Measurements from ENCODE around the gene BCL10. TPM values are rescaled to one million over a fixed set of nuclear protein-coding genes. Genes with fewer than 3 reads are reported as not detected.

The BCL10 gene
- total RNA-seq, 2 experiments from 2014 or later: 50.0 to 52.0 TPM

DNA sequence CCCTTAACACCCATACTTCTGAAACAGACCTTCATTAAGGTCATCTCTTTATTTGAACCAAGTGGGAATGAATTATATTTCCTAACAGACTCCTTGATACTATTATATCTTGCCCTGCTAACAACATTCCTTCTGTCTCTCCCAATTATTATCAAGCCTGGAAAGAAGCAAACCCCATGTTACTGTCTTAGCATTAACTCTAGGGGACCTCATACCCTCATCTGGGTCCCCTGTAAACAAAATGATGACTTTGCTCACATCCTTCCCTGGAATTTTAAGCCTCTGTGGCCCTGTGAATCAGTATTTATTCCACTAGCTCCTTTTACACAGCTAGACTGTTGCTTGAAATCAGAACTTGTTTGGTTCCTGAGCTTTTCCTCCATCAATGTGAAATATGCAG lies 38.3 kb upstream of the BCL10 start:
- TF ChIP-seq, protein P1, sequence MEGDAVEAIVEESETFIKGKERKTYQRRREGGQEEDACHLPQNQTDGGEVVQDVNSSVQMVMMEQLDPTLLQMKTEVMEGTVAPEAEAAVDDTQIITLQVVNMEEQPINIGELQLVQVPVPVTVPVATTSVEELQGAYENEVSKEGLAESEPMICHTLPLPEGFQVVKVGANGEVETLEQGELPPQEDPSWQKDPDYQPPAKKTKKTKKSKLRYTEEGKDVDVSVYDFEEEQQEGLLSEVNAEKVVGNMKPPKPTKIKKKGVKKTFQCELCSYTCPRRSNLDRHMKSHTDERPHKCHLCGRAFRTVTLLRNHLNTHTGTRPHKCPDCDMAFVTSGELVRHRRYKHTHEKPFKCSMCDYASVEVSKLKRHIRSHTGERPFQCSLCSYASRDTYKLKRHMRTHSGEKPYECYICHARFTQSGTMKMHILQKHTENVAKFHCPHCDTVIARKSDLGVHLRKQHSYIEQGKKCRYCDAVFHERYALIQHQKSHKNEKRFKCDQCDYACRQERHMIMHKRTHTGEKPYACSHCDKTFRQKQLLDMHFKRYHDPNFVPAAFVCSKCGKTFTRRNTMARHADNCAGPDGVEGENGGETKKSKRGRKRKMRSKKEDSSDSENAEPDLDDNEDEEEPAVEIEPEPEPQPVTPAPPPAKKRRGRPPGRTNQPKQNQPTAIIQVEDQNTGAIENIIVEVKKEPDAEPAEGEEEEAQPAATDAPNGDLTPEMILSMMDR (IDR thresholded peaks at IDR 0.05): no peak

DNA sequence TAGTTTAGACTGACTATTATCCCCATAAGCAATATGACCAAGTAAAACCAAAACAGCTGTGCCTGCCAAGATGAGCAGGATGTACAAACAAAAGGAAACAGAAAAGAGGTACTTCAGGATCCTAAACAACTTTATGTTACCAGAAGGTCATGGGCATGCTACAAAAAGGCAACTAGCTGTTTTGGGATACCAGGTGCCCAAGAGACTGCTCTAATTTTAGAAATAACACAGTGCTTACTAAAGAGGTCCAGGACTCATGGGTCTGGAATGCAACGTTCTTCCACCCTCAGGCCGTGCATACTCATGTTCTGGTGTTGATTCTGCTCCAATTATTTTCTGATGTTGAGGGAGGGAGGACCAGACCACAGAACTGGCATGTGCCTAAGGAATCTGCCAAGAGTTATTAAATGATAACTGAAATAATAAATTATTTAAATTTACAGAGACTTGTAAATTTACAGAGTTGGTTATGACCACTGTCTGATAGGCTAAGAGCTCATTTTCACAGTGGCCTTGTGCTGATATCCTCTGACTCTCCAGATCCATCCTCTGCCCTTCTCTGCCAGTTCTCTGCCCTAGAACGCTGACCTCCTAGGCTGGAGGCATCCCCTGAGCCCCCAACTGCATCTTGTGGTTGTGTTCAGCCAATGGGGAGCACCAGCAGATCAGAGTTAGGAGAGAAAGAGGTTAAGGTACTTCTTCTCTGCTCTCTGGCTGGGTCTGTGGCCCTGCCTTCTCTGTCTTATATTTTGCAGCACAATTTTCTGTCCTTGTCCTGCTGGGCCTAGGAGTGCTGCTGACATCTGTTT lies 37.7 kb upstream of the BCL10 start:
- Histone ChIP-seq H3K4me3 (ENCODE audit: low read length) (no peak overlapping the region), H3K4me1 (ENCODE audit: insufficient read depth, low read length) (no peaks in the 10 kb centered on the region), H3K36me3 (ENCODE audit: insufficient read depth, low read length) (no peaks in the 10 kb centered on the region), H3K9me3 (ENCODE audit: control insufficient read depth in 1 of 2, insufficient read depth in 1 of 2, low read length in 2 of 2) (no peaks in the 10 kb centered on the region), H3K27me3 (ENCODE audit: control insufficient read depth in 1 of 2, insufficient read depth in 2 of 2, low read length in 2 of 2) (peaks cover 2 to 5% of the 10 kb centered on the region in 2 experiments), H3K27ac (ENCODE audit: low read depth in 1 of 2, low read length in 2 of 2) (no peak overlapping the region)
- ChIA-PET CTCF (no interaction called here), POLR2A (no interaction called here)
- Mint-ChIP-seq H3K9me3 (no peaks in the 10 kb centered on the region), H3K36me3 (ENCODE audit: low read depth) (no peaks in the 10 kb centered on the region), H3K27ac (no peak overlapping the region), H3K27me3 (peaks cover 67% of the 10 kb centered on the region), H3K4me1 (ENCODE audit: low read depth) (no peaks in the 10 kb centered on the region), H3K4me3 (no peak overlapping the region)
- intact Hi-C loops (cut with DNase I, micrococcal nuclease): no loop called here
- ATAC-seq (ENCODE audit: poor library complexity): no peak
- no peak for DNase-seq
- TF ChIP-seq, protein P1 (IDR thresholded peaks at IDR 0.05): no peak

More for the DNA sequence above, 38.3 kb upstream of the BCL10 start:
- no peak overlapping the region for H3K4me3 ChIP-seq (ENCODE audit: low read length)
- no peaks in the 10 kb centered on the region for H3K4me1 ChIP-seq (ENCODE audit: insufficient read depth, low read length)
- Mint-ChIP-seq H3K4me1 (ENCODE audit: low read depth) (no peaks in the 10 kb centered on the region), H3K27me3 (peaks cover 67% of the 10 kb centered on the region), H3K4me3 (no peak overlapping the region), H3K36me3 (ENCODE audit: low read depth) (no peaks in the 10 kb centered on the region), H3K27ac (no peak overlapping the region), H3K9me3 (no peaks in the 10 kb centered on the region)
- H3K36me3 ChIP-seq (ENCODE audit: insufficient read depth, low read length): no peaks in the 10 kb centered on the region
- no peaks in the 10 kb centered on the region for H3K9me3 ChIP-seq (ENCODE audit: control insufficient read depth in 1 of 2, insufficient read depth in 1 of 2, low read length in 2 of 2)
- peaks cover 0 to 5% of the 10 kb centered on the region in 2 experiments for H3K27me3 ChIP-seq (ENCODE audit: control insufficient read depth in 1 of 2, insufficient read depth in 2 of 2, low read length in 2 of 2)
- no peak for ATAC-seq (ENCODE audit: poor library complexity)
- intact Hi-C loops (cut with DNase I, micrococcal nuclease): no loop called here
- ChIA-PET CTCF (no interaction called here), POLR2A (no interaction called here)
- H3K27ac ChIP-seq (ENCODE audit: low read depth in 1 of 2, low read length in 2 of 2): no peak overlapping the region
- no peak for DNase-seq

DNA sequence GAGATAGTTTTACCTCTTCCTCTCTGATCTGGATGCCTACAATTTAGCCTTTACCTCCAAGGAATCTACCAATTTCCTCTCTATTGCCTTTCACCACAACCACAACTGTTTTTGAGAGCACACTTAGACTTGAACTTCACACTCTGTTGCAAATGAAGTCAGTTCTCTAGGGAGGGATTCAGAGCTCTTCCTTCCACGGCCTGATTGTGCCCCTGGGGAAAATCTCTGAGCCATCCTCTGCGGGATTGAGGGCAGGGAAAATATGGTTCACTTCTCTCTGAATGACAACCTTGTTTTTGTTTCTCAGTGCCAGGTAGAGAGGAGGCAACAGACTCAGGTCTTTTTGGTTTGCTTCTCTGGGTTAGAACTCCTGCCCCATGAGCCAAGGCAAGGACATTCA lies 35.4 kb upstream of the BCL10 start:
- Mint-ChIP-seq H3K9me3 (no peaks in the 10 kb centered on the region), H3K4me3 (no peak overlapping the region), H3K4me1 (ENCODE audit: low read depth) (peaks cover 5% of the 10 kb centered on the region), H3K36me3 (ENCODE audit: low read depth) (no peaks in the 10 kb centered on the region), H3K27me3 (peaks cover 66% of the 10 kb centered on the region), H3K27ac (no peak overlapping the region)
- Histone ChIP-seq H3K4me1 (ENCODE audit: insufficient read depth, low read length) (peaks cover 10% of the 10 kb centered on the region), H3K4me3 (ENCODE audit: low read length) (no peak overlapping the region), H3K27ac (ENCODE audit: low read depth in 1 of 2, low read length in 2 of 2) (no peak overlapping the region), H3K27me3 (ENCODE audit: control insufficient read depth in 1 of 2, insufficient read depth in 2 of 2, low read length in 2 of 2) (peaks cover 8 to 9% of the 10 kb centered on the region in 2 experiments), H3K36me3 (ENCODE audit: insufficient read depth, low read length) (no peaks in the 10 kb centered on the region), H3K9me3 (ENCODE audit: control insufficient read depth in 1 of 2, insufficient read depth in 1 of 2, low read length in 2 of 2) (peaks cover 0 to 4% of the 10 kb centered on the region in 2 experiments)
- TF ChIP-seq, protein P1 (IDR thresholded peaks at IDR 0.05): no peak
- ATAC-seq (ENCODE audit: poor library complexity) (no peak), DNase-seq (no peak)
- ChIA-PET POLR2A (interaction anchor here (0.6 kb wide), 1 partner anchor 396 kb away, joined by 4 read pairs; the partner anchor contains the start of gene ZNHIT6), CTCF (no interaction called here)
- intact Hi-C loops (cut with DNase I, micrococcal nuclease): no loop called here
